ENCODE measurements around the gene TEAD1. TPM values are rescaled to one million over a fixed set of nuclear protein-coding genes. Genes with fewer than 3 reads are reported as not detected.

TEAD1 gene
- total and polyA plus RNA-seq, 9 of the 15 experiments (the other 6 are each of a cell fraction or from before 2014, with no cell fraction given) = 1.7 to 17.7 (median 10.8) TPM

- TF ChIP-seq PBX2 (CRISPR knock-in tag; IDR thresholded peaks at IDR 0.05; ENCODE audit: low read depth) (no peak), PBX2 (tag; conservative IDR thresholded peaks at IDR 0.05; ENCODE audit: low read depth) (peak; percentile 46; the same call in 1 of the 2 replicates), SAP30 (IDR thresholded peaks at IDR 0.05; ENCODE audit: borderline replicate concordance, insufficient read depth, low read depth, low read length, poor library complexity, severe bottlenecking) (no peak), L3MBTL2 (IDR thresholded peaks at IDR 0.05) (no peak), ATF3 (IDR thresholded peaks at IDR 0.05) (peak; percentile 49; the same call in 1 of the 2 replicates), ATF3 (CRISPR knock-in tag; conservative IDR thresholded peaks at IDR 0.05) (no peak), CBFA2T3 (IDR thresholded peaks at IDR 0.05) (peak; percentile 80), KDM1A (IDR thresholded peaks at IDR 0.05) (peak in 1 of 2 experiments; percentile 32; a peak in 2 of 4 replicates), PKNOX1 (IDR thresholded peaks at IDR 0.05) (peak; percentile 53), FOSL1 (tag; conservative IDR thresholded peaks at IDR 0.05) (peak; percentile 67), RCOR1 (IDR thresholded peaks at IDR 0.05; ENCODE audit: borderline replicate concordance in 1 of 2, low read depth in 2 of 2, low read length in 2 of 2) (peak in 1 of 2 experiments; percentile 42; a peak in 1 of 4 replicates), TEAD4 (IDR thresholded peaks at IDR 0.05; ENCODE audit: low read length) (peak; percentile 52; the same call in 1 of the 2 replicates), TEAD4 (CRISPR knock-in tag; IDR thresholded peaks at IDR 0.05; ENCODE audit: borderline replicate concordance) (no peak), JUND (IDR thresholded peaks at IDR 0.05; ENCODE audit: borderline replicate concordance, low read depth, low read length) (peak; percentile 12; the same call in 1 of the 2 replicates), JUND (tag; IDR thresholded peaks at IDR 0.05; ENCODE audit: borderline replicate concordance, low read depth, low read length) (no peak), TSHZ1 (CRISPR knock-in tag; IDR thresholded peaks at IDR 0.05) (no peak), ELK3 (CRISPR knock-in tag; IDR thresholded peaks at IDR 0.05) (no peak), ZNF263 (CRISPR knock-in tag; IDR thresholded peaks at IDR 0.05; ENCODE audit: borderline replicate concordance) (no peak), GTF2F1 (IDR thresholded peaks at IDR 0.05; ENCODE audit: low read depth, low read length) (no peak)
Observed at GRCh38 chr11:12800032-12800671, 125.9 kb downstream of the TEAD1 start (continued).
